ENCODE measurements around the gene NLN.

DNA sequence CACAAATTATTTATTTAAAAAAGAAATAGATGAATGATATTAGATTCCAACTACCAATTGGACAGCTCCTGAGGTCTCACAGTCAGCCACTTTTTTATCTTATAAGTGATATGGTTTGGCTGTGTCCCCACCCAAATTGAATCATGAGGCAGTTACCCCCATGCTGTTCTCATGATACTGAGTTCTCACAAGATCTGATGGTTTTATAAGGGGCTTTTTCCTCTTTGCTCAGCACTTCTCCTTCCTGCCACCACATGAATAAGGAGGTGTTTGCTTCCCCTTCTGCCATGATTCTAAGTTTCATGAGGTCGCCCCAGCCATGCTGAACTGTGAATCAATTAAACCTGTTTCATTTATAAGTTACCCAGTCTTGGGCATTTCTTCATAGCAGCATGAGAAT, 12.9 kb downstream of the NLN start:
- TF ChIP-seq, protein P1, sequence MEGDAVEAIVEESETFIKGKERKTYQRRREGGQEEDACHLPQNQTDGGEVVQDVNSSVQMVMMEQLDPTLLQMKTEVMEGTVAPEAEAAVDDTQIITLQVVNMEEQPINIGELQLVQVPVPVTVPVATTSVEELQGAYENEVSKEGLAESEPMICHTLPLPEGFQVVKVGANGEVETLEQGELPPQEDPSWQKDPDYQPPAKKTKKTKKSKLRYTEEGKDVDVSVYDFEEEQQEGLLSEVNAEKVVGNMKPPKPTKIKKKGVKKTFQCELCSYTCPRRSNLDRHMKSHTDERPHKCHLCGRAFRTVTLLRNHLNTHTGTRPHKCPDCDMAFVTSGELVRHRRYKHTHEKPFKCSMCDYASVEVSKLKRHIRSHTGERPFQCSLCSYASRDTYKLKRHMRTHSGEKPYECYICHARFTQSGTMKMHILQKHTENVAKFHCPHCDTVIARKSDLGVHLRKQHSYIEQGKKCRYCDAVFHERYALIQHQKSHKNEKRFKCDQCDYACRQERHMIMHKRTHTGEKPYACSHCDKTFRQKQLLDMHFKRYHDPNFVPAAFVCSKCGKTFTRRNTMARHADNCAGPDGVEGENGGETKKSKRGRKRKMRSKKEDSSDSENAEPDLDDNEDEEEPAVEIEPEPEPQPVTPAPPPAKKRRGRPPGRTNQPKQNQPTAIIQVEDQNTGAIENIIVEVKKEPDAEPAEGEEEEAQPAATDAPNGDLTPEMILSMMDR (optimal IDR thresholded peaks at IDR 0.05 in 1 of 3, IDR thresholded peaks at IDR 0.05 in 1 of 3, conservative IDR thresholded peaks at IDR 0.05 in 1 of 3; ENCODE audit: extremely low read depth in 1 of 3, insufficient read depth in 2 of 3, low read length in 3 of 3), result no peak
- no peak for TF ChIP-seq EZH2 (IDR thresholded peaks at IDR 0.05; ENCODE audit: low read length)
